ENCODE data around the gene TRPM8. TPM values are rescaled to one million over a fixed set of nuclear protein-coding genes. Genes with fewer than 3 reads are reported as not detected.

The TRPM8 gene
- total RNA-seq, 4 donors from 2014 or later = 1.7 TPM; not detected in 3

GRCh38 chr2:233925402-233925801, 8.2 kb downstream of the TRPM8 start:
- TF ChIP-seq CTCF (IDR thresholded peaks at IDR 0.05; ENCODE audit: low read depth) = no peak

DNA sequence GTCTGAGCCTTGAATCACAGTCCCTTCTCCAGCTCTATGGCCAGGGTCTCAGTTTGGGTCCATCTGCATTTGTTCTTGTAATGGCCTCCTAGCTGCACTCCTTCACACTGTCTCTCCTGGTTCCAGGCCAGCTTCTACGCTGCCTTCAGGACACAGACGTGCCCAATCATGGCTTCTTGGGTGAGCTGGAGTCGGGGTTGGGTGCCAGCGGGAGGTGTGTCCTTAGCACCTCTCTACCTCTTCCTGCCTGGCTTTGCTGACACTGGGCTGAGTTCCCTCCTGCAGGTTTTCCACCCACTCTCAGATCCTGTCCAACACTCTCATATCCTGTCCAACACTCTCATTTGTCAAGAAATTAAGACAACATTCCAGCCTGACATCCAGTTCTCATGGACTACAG, 9.6 kb downstream of the TRPM8 start:
- TF ChIP-seq CTCF (IDR thresholded peaks at IDR 0.05; ENCODE audit: low read depth) = no peak

- no peak for TF ChIP-seq CTCF (IDR thresholded peaks at IDR 0.05; ENCODE audit: low read depth)
These were observed 11.6 kb downstream of the TRPM8 start for GRCh38 chr2:233928594-233929351.

DNA sequence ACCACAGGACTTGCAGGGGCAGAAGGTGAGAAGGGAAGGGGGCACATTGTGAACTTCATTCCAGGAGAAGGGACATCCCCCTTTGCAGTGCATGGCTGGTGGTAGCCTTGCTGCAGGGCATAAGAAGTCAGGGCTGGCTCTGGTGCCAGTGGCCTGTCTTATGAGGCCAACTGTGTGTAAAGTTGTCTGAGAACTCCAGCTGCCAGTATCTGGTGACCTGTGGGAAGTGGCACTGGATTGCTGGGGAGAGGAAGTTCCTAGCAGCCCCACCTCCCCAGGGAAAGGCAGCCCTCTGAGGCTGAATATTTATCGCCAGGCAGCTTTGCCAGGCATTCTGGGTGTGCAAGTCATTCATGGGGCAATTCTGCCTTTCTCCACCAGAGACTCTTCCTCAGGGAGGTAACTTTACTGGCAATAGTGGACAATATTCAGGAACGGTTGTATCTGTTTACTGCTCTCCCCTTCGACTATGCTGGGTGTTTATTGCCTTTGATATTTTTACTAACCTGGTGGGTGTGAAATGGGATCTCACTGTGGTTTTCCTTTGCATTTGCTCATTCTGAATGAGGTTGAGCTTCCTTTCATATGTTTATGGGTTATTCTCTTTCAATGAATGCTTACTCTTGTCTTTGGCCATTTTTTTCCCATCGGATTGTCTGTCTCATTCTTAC, 12.3 kb downstream of the TRPM8 start:
- no peak for TF ChIP-seq CTCF (IDR thresholded peaks at IDR 0.05; ENCODE audit: low read depth)

GRCh38 chr2:233934524-233934923, 17.4 kb downstream of the TRPM8 start:
- TF ChIP-seq CTCF (IDR thresholded peaks at IDR 0.05; ENCODE audit: low read depth) = no peak

GRCh38 chr2:233935426-233935825, 18.3 kb downstream of the TRPM8 start:
- no peak for TF ChIP-seq CTCF (IDR thresholded peaks at IDR 0.05; ENCODE audit: low read depth)

DNA sequence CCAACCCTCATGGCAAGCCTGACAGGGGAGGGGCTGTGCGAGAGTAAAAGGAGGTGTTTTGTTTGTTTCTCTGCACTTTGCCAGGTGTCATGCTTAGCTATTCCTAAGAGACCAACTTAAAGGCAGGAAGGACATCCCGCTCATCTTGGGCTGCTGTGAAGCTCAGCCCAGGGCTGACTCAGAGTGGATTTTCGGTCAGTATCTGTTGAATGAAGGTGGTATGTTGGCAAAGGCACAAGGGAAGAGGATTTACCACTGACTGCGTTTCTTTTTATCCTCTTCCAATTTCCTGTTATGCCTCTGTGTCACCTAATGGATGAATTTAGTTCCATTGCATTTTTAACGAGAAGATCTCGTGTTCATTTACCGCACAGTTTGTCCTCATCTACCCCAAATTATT, 18.9 kb downstream of the TRPM8 start:
- TF ChIP-seq CTCF (IDR thresholded peaks at IDR 0.05; ENCODE audit: low read depth) = no peak
